PFSK-1 (cell line): ENCODE results near the gene IER5.
A peak's percentile ranks its signal among the peaks of the same experiment; 100 is the strongest.

Source experiments
- FOXP2 ChIP-seq: optimal IDR thresholded peaks from 2 replicates; pipeline ENCODE3; 2011; ENCODE audit warnings: borderline replicate concordance, control low read depth, inconsistent platforms; ENCODE audit not compliant: insufficient read depth; ENCODE audit errors: extremely low read length, extremely low read depth
- POLR2AphosphoS5 ChIP-seq: IDR thresholded peaks from 2 replicates; pipeline ENCODE4 v1.6.1; 2012; ENCODE audit warnings: low read depth, mild to moderate bottlenecking, control low read depth, low read length, moderate library complexity
- SIN3A ChIP-seq: IDR thresholded peaks from 2 replicates; pipeline ENCODE4 v1.6.1; 2012; ENCODE audit warnings: mild to moderate bottlenecking, low read length, moderate library complexity, borderline replicate concordance; ENCODE audit not compliant: insufficient read depth
- TAF1 ChIP-seq: IDR thresholded peaks from 2 replicates; pipeline ENCODE4 v1.6.1; 2012; ENCODE audit warnings: low read length, control low read depth, borderline replicate concordance; ENCODE audit not compliant: insufficient read depth
- TF ChIP-seq, protein P1 (sequence below), 2 experiments: IDR thresholded peaks; 2 replicates each; pipeline versions ENCODE4 v1.6.1 to v1.8.0; 2011 to 2012; ENCODE audit warnings: low read depth in 2 of 2, low read length in 2 of 2, control low read depth in 1 of 2, inconsistent platforms in 1 of 2, mild to moderate bottlenecking in 1 of 2, moderate library complexity in 1 of 2; ENCODE audit not compliant: insufficient read depth in 1 of 2

The IER5 gene

DNA sequence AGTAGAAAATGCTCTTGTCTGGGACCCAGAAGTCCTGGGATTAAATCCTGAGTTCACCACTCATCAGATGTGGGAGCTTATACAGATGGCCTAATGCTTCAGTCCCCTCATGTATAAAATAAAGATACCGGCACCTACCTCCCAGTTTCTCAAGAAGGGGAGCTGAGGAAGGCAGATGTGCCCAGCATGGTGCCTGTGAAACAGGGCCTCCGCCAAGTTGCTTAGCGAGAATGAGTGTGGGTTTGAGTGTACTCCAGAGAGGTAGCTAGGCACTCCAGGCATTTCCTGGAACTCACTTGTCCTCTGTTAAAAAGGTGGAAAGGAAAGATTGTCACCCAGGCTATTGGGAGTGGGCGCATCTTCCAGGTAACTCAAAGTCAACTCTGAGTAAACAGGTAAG is 37.8 kb downstream of the IER5 start:
- TF ChIP-seq POLR2AphosphoS5 = no peak
- TF ChIP-seq FOXP2 = no peak
- TF ChIP-seq TAF1 = no peak
- TF ChIP-seq, protein P1, sequence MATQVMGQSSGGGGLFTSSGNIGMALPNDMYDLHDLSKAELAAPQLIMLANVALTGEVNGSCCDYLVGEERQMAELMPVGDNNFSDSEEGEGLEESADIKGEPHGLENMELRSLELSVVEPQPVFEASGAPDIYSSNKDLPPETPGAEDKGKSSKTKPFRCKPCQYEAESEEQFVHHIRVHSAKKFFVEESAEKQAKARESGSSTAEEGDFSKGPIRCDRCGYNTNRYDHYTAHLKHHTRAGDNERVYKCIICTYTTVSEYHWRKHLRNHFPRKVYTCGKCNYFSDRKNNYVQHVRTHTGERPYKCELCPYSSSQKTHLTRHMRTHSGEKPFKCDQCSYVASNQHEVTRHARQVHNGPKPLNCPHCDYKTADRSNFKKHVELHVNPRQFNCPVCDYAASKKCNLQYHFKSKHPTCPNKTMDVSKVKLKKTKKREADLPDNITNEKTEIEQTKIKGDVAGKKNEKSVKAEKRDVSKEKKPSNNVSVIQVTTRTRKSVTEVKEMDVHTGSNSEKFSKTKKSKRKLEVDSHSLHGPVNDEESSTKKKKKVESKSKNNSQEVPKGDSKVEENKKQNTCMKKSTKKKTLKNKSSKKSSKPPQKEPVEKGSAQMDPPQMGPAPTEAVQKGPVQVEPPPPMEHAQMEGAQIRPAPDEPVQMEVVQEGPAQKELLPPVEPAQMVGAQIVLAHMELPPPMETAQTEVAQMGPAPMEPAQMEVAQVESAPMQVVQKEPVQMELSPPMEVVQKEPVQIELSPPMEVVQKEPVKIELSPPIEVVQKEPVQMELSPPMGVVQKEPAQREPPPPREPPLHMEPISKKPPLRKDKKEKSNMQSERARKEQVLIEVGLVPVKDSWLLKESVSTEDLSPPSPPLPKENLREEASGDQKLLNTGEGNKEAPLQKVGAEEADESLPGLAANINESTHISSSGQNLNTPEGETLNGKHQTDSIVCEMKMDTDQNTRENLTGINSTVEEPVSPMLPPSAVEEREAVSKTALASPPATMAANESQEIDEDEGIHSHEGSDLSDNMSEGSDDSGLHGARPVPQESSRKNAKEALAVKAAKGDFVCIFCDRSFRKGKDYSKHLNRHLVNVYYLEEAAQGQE (IDR thresholded peaks at IDR 0.05; ENCODE audit: insufficient read depth in 1 of 2, low read depth in 2 of 2, low read length in 2 of 2) = no peak
- TF ChIP-seq SIN3A = no peak

DNA sequence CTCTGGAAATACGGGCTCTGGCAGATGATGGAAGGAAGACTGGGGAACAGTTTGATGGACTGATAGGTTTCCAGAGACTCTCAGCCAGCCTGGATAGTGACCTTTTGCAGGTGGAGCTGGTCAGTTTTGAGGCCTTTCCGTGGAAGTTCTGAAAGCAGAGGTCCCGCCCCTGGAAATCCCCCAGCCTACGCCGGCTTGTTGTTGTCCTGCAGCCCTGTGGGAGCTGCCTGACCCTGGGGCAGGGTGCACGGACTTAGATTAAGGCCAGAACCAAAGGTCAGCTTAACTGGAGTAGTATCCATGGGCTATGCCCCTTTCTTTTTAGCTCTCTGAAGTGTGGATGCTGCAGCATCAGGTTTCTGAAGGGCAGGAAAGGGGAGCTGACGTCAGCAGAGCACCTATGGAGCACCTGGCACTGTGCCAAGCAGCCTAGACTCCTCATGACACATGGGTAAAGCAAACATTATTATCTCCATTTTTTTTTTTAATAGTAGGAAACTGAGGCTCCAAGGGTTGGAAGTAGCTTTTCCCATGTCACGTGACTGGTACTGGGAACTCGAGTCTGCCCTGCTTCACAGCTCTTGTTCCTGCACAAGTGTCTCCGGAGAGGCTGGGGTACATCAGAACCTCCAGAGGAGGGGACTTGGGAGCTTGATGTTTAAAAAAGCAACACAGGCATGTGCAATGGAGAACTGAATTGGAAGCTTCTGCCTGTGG is 38.5 kb downstream of the IER5 start:
- TF ChIP-seq TAF1 (no peak), POLR2AphosphoS5 (no peak), FOXP2 (no peak), SIN3A (no peak)
- TF ChIP-seq, protein P1 (IDR thresholded peaks at IDR 0.05; ENCODE audit: insufficient read depth in 1 of 2, low read depth in 2 of 2, low read length in 2 of 2) = no peak

DNA sequence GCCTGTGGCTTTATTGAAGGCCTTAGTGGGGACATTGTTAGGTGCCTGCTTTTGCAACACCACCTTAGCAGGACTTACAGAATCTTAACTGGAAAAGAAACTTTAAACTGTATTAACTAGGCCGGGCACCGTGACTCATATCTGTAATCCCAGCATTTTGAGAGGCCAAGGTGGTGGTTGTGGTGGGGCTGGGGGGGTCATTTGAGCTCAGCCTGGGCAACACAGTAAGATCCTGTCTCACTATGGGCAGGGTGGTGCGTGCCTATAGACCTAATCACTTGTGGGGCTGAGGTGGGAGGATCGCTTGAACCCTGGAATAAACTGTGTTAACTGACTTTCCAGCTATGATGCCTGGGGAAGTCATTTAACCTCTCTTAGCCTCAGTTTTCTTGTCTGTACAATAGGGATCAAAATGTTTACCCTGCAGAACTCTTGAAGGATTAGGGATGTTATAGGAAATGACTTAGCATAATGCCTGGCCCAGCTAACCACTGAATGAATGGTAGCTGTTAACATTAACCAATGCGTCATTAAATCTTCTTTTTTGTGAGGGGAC is 39.5 kb downstream of the IER5 start:
- TF ChIP-seq TAF1 (no peak), SIN3A (no peak), FOXP2 (no peak), POLR2AphosphoS5 (no peak)
- TF ChIP-seq, protein P1 (IDR thresholded peaks at IDR 0.05; ENCODE audit: insufficient read depth in 1 of 2, low read depth in 2 of 2, low read length in 2 of 2) = no peak

DNA sequence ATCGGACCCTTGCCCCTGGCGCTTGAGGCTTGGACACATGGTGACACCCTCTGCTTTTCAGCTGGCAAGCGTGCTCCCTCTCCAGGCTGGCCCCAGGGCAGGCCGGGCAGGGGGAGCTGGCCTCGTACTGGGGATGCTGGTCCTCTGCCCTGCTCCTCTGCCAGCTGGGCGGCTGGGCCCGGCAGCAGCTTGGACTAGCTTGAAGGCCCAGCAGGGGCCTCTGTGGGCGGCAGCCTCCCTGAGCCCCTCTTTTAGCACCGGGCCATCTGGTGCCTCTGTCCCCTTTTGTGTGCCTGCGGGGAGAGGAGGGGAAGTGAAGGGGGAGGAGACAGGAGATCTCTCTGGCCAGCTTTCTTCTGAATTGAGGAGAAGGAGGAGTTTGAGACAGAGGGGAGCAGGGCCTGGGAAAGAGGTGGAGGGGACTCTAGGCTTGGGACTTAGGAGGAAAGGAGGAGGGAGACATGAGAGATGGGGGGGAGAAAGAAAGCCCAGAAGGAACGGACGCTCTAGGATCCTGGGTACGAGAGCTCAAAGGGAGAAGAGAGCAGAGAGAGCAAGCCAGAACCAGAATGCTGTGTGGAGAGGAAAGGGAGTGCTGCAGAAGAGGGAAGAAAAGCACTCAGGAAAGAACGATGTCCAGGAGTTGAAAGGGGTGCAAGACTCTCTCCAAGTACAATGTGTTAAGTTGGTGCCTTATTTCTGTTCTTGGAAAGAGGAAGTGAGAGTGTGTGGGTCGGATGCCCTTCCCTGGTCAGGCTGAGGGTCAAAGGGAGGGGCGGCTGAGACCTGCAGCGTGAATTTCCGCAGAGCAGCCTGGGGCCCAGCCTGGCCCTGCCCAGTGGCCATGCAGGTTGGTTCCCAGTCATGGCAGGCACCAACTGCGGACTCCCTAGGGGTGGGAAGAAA is 40.3 kb downstream of the IER5 start:
- TF ChIP-seq FOXP2 = peak; percentile 16
- no peak; the same call in 1 of the 2 replicates for TF ChIP-seq POLR2AphosphoS5

DNA sequence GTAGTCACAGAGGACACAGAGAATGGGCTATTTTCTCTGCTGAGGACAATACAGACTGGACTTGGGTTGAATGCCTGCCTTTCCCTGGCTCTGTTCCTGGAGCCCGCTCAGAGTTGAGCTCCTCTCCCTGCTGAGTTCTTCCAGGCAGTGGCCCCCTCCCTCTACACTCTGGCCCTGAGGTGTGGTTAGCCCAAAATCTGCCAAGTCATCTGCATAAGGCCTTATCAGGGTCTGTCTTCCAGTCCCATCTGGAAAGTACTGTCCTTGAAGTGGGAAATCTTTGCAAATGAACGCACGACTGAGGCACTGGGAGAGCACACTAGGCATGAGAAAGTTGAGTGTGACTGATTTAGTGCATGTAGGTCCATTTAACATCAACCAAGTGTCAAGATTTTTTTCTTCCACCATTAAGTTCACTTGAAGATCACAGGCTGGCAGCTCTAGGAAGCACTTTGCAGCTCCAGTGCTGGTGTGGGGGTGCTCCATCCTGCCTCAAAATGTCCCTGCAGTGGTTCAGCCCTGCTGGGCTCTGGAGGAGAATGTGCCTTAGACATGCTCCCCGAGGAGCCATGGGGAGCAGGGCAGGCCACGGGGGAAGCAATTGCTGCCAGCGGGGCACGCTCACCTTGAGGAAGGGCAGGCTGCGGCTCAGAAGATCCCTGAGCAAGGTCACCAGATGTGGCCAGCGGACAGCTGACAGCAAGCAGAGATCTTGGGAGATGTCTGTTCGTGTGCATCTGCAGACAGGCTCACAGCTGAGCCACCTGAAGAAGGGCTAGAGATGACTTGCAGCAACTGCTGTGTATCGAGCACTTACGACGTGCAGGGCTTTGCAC is 41.5 kb downstream of the IER5 start:
- TF ChIP-seq, protein P1 (IDR thresholded peaks at IDR 0.05; ENCODE audit: insufficient read depth in 1 of 2, low read depth in 2 of 2, low read length in 2 of 2) = no peak
- TF ChIP-seq POLR2AphosphoS5 (no peak), SIN3A (no peak), FOXP2 (no peak), TAF1 (no peak)
